ENCODE data around the gene GRIFIN.

GRIFIN gene, protein sequence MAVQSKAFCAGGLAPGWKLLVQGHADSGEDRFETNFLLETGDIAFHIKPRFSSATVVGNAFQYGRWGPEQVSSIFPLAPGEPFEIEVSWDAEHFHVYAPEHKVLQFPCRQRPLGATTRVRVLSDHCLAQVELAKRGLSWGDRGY

DNA sequence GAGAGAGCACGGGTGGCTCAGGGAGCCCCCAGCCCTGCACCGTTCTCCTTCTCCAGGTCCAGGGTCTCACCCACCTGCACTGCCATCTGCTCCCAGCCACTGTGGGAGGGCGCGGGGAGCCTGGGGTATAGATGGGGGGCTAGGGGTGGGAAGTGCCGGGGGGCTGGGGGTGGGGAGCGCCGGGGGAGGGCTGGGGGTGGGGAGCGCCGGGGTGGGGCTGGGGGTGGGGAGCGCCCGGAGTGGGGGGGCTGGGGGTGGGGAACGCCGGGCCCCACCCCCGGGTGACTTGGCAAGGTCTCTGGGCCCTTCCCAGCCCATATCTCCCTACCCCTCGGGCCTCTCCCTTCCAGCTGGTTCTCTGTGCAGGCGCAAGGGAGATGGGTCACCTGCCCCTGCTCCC, at the start of gene GRIFIN:
TSS of gene GRIFIN (minus strand) at position 101 of the 400 bp plus-strand sequence. CDS start at position 86, 15 bp downstream.
- no peak within 1 kb of the TSS for H3K9ac ChIP-seq (ENCODE audit: low read length)
- no peaks in the 10 kb centered on the region for H3K36me3 ChIP-seq (ENCODE audit: control insufficient read depth, insufficient read depth, low read length)
- peaks cover 3% of the 10 kb centered on the region for H3K4me1 ChIP-seq (ENCODE audit: control insufficient read depth, insufficient read depth, low read length)
- H3K27ac ChIP-seq (ENCODE audit: low read depth, low read length): no peak within 1 kb of the TSS
- no peaks in the 10 kb centered on the region for H3K27me3 ChIP-seq (ENCODE audit: control insufficient read depth, insufficient read depth, low read length)
- H3K4me3 ChIP-seq (ENCODE audit: low read length): no peak within 1 kb of the TSS

DNA sequence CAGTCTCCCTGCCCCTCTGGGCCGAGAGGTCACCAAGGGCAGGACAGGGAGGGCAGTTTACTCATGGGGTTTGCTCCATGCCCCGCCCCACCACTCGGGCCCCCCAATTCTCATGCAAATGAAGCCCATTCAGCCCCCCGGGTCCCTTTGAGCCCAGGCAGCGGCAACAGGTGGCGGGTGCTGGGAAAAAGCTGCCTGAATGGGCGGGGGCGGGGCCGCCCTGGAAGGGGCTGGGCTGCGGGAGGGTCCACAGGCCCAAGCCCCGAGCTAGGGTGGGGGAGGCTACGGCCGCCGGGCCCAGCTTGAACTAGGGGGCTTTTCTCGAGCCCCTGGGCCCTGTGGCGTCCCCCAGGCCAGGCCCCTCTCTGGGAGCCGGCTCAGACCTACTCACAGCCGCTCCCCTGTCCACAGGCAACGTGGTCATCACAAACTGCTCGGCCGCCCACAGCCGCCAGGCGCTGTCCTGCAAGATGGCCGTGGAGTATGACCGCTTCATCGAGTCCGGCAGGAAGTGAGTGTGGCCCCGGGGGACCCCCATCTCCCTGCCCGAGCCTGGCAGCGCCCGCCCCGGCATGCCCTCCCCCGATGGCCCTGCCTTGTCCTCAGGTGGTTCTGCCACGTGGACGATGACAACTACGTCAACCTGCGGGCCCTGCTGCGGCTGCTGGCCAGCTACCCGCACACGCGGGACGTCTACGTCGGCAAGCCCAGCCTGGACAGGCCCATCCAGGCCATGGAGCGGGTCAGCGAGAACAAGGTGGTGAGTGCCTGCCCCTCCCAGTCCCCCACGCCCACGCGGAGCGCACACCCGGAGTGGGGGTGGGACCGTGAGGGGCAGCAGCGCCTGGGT, 48.8 kb upstream of the GRIFIN start:
- no peak overlapping the region for H3K9ac ChIP-seq (ENCODE audit: low read length)
- peaks cover 4% of the 10 kb centered on the region for H3K4me1 ChIP-seq (ENCODE audit: control insufficient read depth, insufficient read depth, low read length)
- no peak overlapping the region for H3K27ac ChIP-seq (ENCODE audit: low read depth, low read length)
- H3K4me3 ChIP-seq (ENCODE audit: low read length): no peak overlapping the region
- H3K27me3 ChIP-seq (ENCODE audit: control insufficient read depth, insufficient read depth, low read length): peaks cover 23% of the 10 kb centered on the region
- H3K36me3 ChIP-seq (ENCODE audit: control insufficient read depth, insufficient read depth, low read length): peaks cover 2% of the 10 kb centered on the region

DNA sequence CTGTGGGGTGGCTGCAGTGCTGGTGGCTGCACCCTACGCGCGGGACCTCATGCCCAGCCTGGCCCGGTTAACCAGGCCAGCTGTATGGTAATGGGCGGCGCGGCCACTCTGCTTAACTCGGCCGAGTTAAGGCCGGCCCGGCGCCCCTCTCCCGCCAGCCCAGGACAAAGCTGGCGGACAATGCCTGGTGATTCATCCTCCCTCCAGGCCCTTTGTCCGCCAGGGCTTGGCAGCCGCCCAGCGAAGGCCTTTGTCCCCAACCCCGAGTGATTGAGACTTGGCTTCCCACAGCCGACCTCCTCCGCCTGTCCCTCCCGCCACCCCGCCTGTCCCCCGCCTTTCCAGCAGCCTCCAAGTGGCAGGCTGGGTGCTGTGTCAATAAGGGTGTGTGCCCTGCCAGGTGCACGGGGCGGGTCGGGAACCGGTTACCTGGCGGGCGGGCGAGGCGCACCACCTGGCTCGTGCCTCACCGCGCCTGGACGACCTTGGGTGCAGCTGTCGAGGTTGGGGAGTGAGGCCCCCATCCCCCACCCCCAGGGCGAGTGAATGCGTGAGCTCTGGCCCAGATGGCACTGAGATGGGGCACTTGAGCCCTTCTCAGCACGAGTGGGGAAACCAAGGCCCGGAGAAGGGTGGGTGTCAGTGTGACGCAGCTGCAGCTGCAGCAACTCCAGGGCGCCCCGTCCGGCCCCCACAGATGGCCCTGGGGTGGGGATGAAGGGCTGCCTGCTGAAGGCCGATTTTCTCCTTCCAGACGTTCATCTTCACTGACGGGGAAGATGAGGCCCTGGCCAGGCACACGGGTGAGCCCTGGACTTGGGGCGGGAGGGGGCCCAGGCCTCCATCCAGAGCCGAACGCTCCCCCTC, 48.0 kb upstream of the GRIFIN start:
- H3K4me1 ChIP-seq (ENCODE audit: control insufficient read depth, insufficient read depth, low read length): peaks cover 4% of the 10 kb centered on the region
- peak overlapping the region; percentile 78 for H3K4me3 ChIP-seq (ENCODE audit: low read length)
- peak overlapping the region; percentile 21 for H3K9ac ChIP-seq (ENCODE audit: low read length)
- H3K36me3 ChIP-seq (ENCODE audit: control insufficient read depth, insufficient read depth, low read length): peaks cover 2% of the 10 kb centered on the region
- H3K27ac ChIP-seq (ENCODE audit: low read depth, low read length): peak overlapping the region; percentile 51
- H3K27me3 ChIP-seq (ENCODE audit: control insufficient read depth, insufficient read depth, low read length): peaks cover 23% of the 10 kb centered on the region

DNA sequence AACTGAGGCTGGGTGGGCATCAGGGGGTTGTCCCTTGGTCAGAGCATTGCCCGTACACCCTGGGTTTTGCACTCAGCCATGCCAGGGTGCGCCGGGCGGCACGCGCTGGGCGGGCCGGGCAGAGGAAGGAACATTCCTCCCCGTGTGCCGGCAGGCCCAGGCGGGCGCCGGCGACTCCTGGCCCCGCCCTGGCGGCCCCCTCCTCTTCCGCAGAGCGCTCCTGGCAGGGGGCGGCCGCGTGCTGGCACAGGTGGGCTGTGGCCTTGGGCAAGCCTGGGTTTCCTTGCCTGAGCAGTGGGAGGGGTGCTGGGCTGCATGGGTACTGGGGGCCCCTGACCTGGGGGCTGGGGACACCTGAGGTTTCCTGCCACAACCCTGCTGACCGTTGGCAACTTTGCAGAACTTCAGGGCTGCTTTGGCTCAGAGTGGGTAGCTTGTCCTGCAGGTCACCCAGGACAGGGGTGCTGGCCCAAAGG, 47.3 kb upstream of the GRIFIN start:
- Histone ChIP-seq H3K9ac (ENCODE audit: low read length) (peak overlapping the region; percentile 40), H3K4me3 (ENCODE audit: low read length) (peak overlapping the region; percentile 78), H3K36me3 (ENCODE audit: control insufficient read depth, insufficient read depth, low read length) (peaks cover 2% of the 10 kb centered on the region), H3K27ac (ENCODE audit: low read depth, low read length) (peak overlapping the region; percentile 51), H3K27me3 (ENCODE audit: control insufficient read depth, insufficient read depth, low read length) (peaks cover 23% of the 10 kb centered on the region), H3K4me1 (ENCODE audit: control insufficient read depth, insufficient read depth, low read length) (peaks cover 4% of the 10 kb centered on the region)

DNA sequence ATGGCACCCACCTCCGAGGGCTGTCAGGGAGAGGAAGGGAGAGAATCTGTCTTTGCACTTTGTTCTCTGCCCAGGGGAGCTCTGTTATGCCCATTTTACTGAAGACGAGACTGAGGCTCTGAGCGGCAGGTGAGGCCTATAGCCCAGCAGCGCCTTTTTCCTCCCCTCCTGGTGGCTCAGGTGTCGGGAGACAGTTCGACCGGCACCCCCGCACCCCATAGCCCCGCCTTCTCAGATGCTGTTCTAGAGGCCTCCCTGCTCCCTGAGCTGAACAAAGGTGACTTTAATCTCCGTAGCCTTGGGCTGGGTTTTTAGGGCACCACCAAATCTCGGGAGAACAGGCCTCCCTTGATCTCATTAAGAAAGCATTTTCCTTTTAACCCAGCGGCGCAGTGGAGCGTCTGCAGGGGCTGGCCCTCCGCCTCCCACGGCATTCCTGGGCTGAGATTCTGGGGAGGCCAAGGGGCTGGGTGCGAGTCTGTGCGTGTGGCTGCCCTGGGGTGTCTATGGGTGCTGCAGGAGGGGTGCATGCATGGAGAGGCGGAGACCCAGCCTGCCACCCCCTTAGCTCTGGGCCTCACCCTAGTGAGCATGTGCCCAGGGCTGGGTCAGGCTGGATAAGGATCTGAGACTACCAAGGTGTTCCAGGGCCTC, 46.7 kb upstream of the GRIFIN start:
- peaks cover 23% of the 10 kb centered on the region for H3K27me3 ChIP-seq (ENCODE audit: control insufficient read depth, insufficient read depth, low read length)
- peak overlapping the region; percentile 49 for H3K9ac ChIP-seq (ENCODE audit: low read length)
- peaks cover 2% of the 10 kb centered on the region for H3K36me3 ChIP-seq (ENCODE audit: control insufficient read depth, insufficient read depth, low read length)
- no peak overlapping the region for H3K27ac ChIP-seq (ENCODE audit: low read depth, low read length)
- peak overlapping the region; percentile 78 for H3K4me3 ChIP-seq (ENCODE audit: low read length)
- peaks cover 4% of the 10 kb centered on the region for H3K4me1 ChIP-seq (ENCODE audit: control insufficient read depth, insufficient read depth, low read length)

DNA sequence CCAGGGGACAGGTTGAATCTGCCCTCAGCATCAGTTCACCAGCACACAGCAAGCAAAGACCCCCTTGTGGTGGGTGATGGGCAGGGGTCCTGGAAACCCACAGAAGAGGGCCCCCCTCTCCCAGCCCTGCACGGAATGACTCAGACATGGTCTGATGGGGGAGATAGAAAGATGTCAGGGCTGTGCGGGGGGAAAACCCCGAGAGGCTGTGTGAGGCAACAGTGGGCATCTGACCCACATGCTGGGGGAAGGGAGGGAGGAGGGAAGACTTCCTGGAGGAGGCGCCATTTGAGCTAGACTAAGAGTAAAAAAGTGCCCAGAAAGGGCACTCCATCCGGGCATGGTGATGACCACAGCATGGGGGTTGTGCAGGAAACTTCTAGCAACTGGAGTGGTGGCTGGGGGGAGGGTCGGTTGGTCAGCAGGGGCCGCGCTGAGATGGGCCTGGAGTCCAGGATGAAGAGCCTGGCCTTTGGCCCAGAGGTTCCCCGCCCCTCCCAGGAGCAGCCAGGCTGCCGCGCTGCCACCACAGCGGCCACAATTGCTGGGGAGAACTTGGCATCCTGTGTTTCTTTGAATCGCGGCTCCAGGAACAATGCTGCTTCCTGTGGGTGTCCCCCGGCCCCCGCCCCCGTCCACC, 45.9 kb upstream of the GRIFIN start:
- Histone ChIP-seq H3K4me1 (ENCODE audit: control insufficient read depth, insufficient read depth, low read length) (peaks cover 4% of the 10 kb centered on the region), H3K9ac (ENCODE audit: low read length) (peak overlapping the region; percentile 49)

DNA sequence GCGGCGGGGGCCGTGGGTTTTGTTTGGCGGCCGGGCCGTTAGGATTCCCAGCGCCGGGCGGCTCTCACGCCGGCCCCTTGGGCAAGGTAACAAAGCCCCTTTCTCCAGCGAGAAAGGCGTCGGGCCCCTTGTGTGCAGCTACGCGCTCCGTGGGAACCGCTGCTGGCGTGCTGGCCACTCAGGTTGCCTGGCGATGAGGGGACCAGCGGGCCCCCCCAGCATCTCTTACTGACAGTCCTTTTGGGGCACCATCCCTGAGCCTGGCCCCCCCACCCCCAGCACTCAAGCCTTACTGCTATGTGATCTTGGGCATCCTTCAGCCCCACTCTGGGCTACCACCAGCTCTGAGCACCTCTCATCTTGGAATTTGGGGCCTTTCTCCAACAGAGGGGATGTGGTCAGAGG, 45.1 kb upstream of the GRIFIN start:
- Histone ChIP-seq H3K27ac (ENCODE audit: low read depth, low read length) (no peak overlapping the region), H3K4me1 (ENCODE audit: control insufficient read depth, insufficient read depth, low read length) (peaks cover 4% of the 10 kb centered on the region), H3K27me3 (ENCODE audit: control insufficient read depth, insufficient read depth, low read length) (peaks cover 21% of the 10 kb centered on the region), H3K4me3 (ENCODE audit: low read length) (peak overlapping the region; percentile 78), H3K36me3 (ENCODE audit: control insufficient read depth, insufficient read depth, low read length) (no peaks in the 10 kb centered on the region), H3K9ac (ENCODE audit: low read length) (peak overlapping the region; percentile 22)

More for the DNA sequence above, 45.9 kb upstream of the GRIFIN start:
- H3K4me3 ChIP-seq (ENCODE audit: low read length): peak overlapping the region; percentile 78
- H3K27me3 ChIP-seq (ENCODE audit: control insufficient read depth, insufficient read depth, low read length): peaks cover 23% of the 10 kb centered on the region
- peak overlapping the region; percentile 1 for H3K27ac ChIP-seq (ENCODE audit: low read depth, low read length)
- H3K36me3 ChIP-seq (ENCODE audit: control insufficient read depth, insufficient read depth, low read length): no peaks in the 10 kb centered on the region

DNA sequence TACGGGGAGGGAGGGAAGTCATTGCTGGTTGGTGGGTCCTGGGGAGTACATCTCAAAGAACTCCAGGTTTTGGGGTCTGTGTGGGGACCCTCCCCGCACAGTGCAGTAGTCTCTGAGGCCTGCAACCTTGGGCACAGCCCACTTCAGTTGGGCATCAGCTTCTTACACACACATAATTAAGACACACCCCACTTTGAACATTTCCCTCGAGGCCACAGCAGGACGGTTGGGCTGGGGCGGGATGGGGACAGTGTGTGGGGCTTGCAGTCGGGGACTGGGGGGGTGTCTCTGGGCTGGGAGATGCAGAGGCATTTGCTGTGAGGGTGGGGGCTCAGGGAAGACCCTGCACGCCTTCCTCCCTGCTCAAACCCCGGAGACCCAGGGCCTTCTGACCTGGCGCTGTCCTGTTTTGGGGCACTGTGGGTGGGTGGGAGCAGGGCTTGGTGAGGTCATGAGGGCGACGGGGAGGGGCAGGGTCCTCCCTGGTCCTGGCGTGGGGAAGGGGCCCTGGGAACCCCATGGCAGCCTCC, 44.6 kb upstream of the GRIFIN start:
- Histone ChIP-seq H3K36me3 (ENCODE audit: control insufficient read depth, insufficient read depth, low read length) (no peaks in the 10 kb centered on the region), H3K4me3 (ENCODE audit: low read length) (peak overlapping the region; percentile 81), H3K9ac (ENCODE audit: low read length) (no peak overlapping the region), H3K4me1 (ENCODE audit: control insufficient read depth, insufficient read depth, low read length) (peaks cover 4% of the 10 kb centered on the region), H3K27ac (ENCODE audit: low read depth, low read length) (no peak overlapping the region), H3K27me3 (ENCODE audit: control insufficient read depth, insufficient read depth, low read length) (peaks cover 21% of the 10 kb centered on the region)

DNA sequence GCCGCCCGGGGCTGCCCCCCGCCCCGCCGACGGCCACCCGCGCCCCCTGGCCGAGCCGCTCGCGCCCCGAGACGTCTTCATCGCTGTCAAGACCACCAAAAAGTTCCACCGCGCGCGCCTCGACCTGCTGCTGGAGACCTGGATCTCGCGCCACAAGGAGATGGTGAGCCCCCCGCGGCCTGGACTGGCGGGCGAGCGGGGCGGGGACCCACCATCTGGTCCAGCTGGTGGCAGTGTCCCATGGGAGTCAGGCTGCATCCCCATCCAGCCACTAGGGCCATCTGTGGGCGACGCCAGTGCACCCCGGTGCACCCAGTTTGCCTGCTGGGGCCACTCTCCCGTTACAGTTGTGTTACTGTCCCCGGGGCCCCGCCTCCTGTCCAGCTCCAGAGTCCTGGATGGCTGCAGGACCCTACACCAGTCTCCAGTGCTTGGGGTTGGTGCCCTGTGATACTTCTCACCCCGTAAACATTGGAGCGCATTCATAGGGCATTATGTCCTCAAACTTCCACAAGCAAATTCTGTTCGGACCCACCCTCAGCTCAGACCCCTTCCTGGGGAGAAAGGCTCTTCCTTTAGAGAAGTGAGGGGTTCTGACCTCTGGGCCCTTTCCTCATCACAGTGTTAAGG, 44.0 kb upstream of the GRIFIN start:
- no peaks in the 10 kb centered on the region for H3K36me3 ChIP-seq (ENCODE audit: control insufficient read depth, insufficient read depth, low read length)
- H3K4me3 ChIP-seq (ENCODE audit: low read length): peak overlapping the region; percentile 81
- no peak overlapping the region for H3K27ac ChIP-seq (ENCODE audit: low read depth, low read length)
- peaks cover 21% of the 10 kb centered on the region for H3K27me3 ChIP-seq (ENCODE audit: control insufficient read depth, insufficient read depth, low read length)
- peaks cover 4% of the 10 kb centered on the region for H3K4me1 ChIP-seq (ENCODE audit: control insufficient read depth, insufficient read depth, low read length)
- no peak overlapping the region for H3K9ac ChIP-seq (ENCODE audit: low read length)

DNA sequence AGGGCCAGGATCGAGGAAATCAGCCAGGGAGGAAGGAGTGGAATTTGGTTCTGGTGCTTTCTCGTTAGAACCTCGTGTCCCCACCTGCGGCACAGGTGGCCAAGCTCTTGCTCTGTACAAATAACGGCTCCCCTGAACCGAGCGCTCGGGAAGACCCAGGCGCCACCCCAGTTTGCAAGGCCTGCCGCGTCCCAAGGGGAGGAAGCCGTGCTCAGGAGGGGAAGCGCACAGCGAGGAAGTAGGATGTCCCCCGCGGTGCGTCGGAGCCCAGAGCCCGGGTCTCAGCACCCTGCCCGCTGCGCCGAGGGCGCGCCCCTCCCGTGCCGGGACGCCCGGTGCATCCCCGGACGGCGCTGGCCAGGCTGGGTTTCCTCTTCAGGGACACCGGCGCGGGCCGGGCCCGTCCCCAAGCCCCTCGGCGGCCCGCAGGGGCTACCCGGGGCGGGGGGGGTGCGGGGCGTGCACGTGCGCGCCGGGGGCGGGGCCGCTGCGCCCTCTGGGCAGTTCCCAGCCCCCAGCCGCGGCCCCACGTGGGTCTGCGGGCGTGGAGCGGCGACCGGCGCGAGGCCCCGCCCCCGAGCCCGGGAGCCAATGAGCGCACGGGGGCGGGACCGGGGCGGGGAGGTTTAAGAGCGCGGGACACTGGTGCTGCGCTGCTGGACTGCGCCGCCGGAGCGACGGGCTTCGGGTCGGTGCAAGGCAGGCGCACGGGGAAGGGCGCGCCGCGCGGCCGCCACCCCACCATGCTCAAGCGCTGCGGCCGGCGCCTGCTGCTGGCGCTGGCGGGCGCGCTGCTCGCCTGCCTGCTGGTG, 43.1 kb upstream of the GRIFIN start, which contains the start of gene LFNG:
TSS of gene LFNG (plus strand) at position 656 of the 812 bp plus-strand sequence. CDS start at position 744, 88 bp downstream.
- Histone ChIP-seq H3K36me3 (ENCODE audit: control insufficient read depth, insufficient read depth, low read length) (no peaks in the 10 kb centered on the region), H3K27ac (ENCODE audit: low read depth, low read length) (no peak within 1 kb of the TSS), H3K9ac (ENCODE audit: low read length) (no peak within 1 kb of the TSS), H3K4me1 (ENCODE audit: control insufficient read depth, insufficient read depth, low read length) (peaks cover 4% of the 10 kb centered on the region), H3K4me3 (ENCODE audit: low read length) (peak within 1 kb of the TSS; percentile 81), H3K27me3 (ENCODE audit: control insufficient read depth, insufficient read depth, low read length) (peaks cover 21% of the 10 kb centered on the region)
